ENCODE data around the gene ARHGAP18. TPM values are rescaled to one million over a fixed set of nuclear protein-coding genes. Genes with fewer than 3 reads are reported as not detected.

ARHGAP18 gene
- total RNA-seq, 1 donor from 2014 or later, result 38.6 TPM

GRCh38 chr6:129647044-129647443 lies 62.9 kb downstream of the ARHGAP18 start:
- Histone ChIP-seq H3K4me3 (ENCODE audit: insufficient read depth, low read depth, low read length) (no peak overlapping the region), H3K79me2 (ENCODE audit: insufficient read depth, low read length) (peaks cover 24% of the 10 kb centered on the region), H3K27me3 (ENCODE audit: insufficient read depth, low read length) (no peaks in the 10 kb centered on the region), H3K9ac (ENCODE audit: low read length) (no peak overlapping the region), H3K4me1 (ENCODE audit: insufficient read depth, low read length) (peaks cover 28% of the 10 kb centered on the region), H3K9me3 (ENCODE audit: insufficient read depth, low read depth, low read length) (no peaks in the 10 kb centered on the region), H3K4me2 (ENCODE audit: low read length) (no peak overlapping the region), H2AFZ (ENCODE audit: low read depth, low read length) (no peak overlapping the region), H3K27ac (ENCODE audit: low read depth, low read length) (peak overlapping the region; percentile 73), H3K36me3 (ENCODE audit: insufficient read depth, low read length) (no peaks in the 10 kb centered on the region), H4K20me1 (ENCODE audit: insufficient read depth, low read length) (no peaks in the 10 kb centered on the region)
- Mint-ChIP-seq H3K36me3 (ENCODE audit: low read depth, unreplicated experiment) (peaks cover 7% of the 10 kb centered on the region), H3K4me3 (ENCODE audit: unreplicated experiment) (no peak overlapping the region), H3K27ac (ENCODE audit: unreplicated experiment) (no peak overlapping the region), H3K27me3 (ENCODE audit: low read depth, unreplicated experiment) (no peaks in the 10 kb centered on the region), H3K4me1 (ENCODE audit: low read depth, unreplicated experiment) (peaks cover 48% of the 10 kb centered on the region), H3K9me3 (ENCODE audit: unreplicated experiment) (no peaks in the 10 kb centered on the region)
- no peak for FAIRE-seq
- TF ChIP-seq CTCF (IDR thresholded peaks at IDR 0.05; ENCODE audit: insufficient read depth, low read depth, low read length) (no peak), EZH2 (IDR thresholded peaks at IDR 0.05; ENCODE audit: insufficient read depth, low read length) (no peak)
- no peak for DNase-seq (ENCODE audit: low read depth)

GRCh38 chr6:129646642-129647041 lies 63.3 kb downstream of the ARHGAP18 start:
- H3K4me1 Mint-ChIP-seq (ENCODE audit: low read depth, unreplicated experiment), result peaks cover 47% of the 10 kb centered on the region
- H3K9me3 Mint-ChIP-seq (ENCODE audit: unreplicated experiment), result no peaks in the 10 kb centered on the region
- Histone ChIP-seq H3K4me2 (ENCODE audit: low read length) (no peak overlapping the region), H3K27ac (ENCODE audit: low read depth, low read length) (peak overlapping the region; percentile 73), H4K20me1 (ENCODE audit: insufficient read depth, low read length) (no peaks in the 10 kb centered on the region), H3K9ac (ENCODE audit: low read length) (no peak overlapping the region), H3K4me3 (ENCODE audit: insufficient read depth, low read depth, low read length) (no peak overlapping the region), H3K27me3 (ENCODE audit: insufficient read depth, low read length) (no peaks in the 10 kb centered on the region), H3K36me3 (ENCODE audit: insufficient read depth, low read length) (no peaks in the 10 kb centered on the region), H3K79me2 (ENCODE audit: insufficient read depth, low read length) (peaks cover 20% of the 10 kb centered on the region), H3K4me1 (ENCODE audit: insufficient read depth, low read length) (peaks cover 28% of the 10 kb centered on the region), H2AFZ (ENCODE audit: low read depth, low read length) (no peak overlapping the region), H3K9me3 (ENCODE audit: insufficient read depth, low read depth, low read length) (no peaks in the 10 kb centered on the region)
- DNase-seq (ENCODE audit: low read depth) (no peak), FAIRE-seq (no peak)
- no peak for TF ChIP-seq EZH2 (IDR thresholded peaks at IDR 0.05; ENCODE audit: insufficient read depth, low read length)
- no peak for TF ChIP-seq CTCF (IDR thresholded peaks at IDR 0.05; ENCODE audit: insufficient read depth, low read depth, low read length)
- no peak overlapping the region for H3K4me3 Mint-ChIP-seq (ENCODE audit: unreplicated experiment)
- peaks cover 7% of the 10 kb centered on the region for H3K36me3 Mint-ChIP-seq (ENCODE audit: low read depth, unreplicated experiment)
- H3K27me3 Mint-ChIP-seq (ENCODE audit: low read depth, unreplicated experiment), result no peaks in the 10 kb centered on the region
- no peak overlapping the region for H3K27ac Mint-ChIP-seq (ENCODE audit: unreplicated experiment)

- H3K27ac ChIP-seq (ENCODE audit: low read depth, low read length), result peak overlapping the region; percentile 73
- H3K4me1 Mint-ChIP-seq (ENCODE audit: low read depth, unreplicated experiment), result peaks cover 47% of the 10 kb centered on the region
- no peak overlapping the region for H3K27ac Mint-ChIP-seq (ENCODE audit: unreplicated experiment)
- H3K27me3 ChIP-seq (ENCODE audit: insufficient read depth, low read length), result no peaks in the 10 kb centered on the region
- H3K79me2 ChIP-seq (ENCODE audit: insufficient read depth, low read length), result peaks cover 16% of the 10 kb centered on the region
- H3K27me3 Mint-ChIP-seq (ENCODE audit: low read depth, unreplicated experiment), result no peaks in the 10 kb centered on the region
- H3K4me3 Mint-ChIP-seq (ENCODE audit: unreplicated experiment), result no peak overlapping the region
- no peak for FAIRE-seq
- no peaks in the 10 kb centered on the region for H4K20me1 ChIP-seq (ENCODE audit: insufficient read depth, low read length)
- peak overlapping the region; percentile 74 for H3K4me2 ChIP-seq (ENCODE audit: low read length)
- H3K36me3 ChIP-seq (ENCODE audit: insufficient read depth, low read length), result no peaks in the 10 kb centered on the region
- H3K9ac ChIP-seq (ENCODE audit: low read length), result peak overlapping the region; percentile 37
- H3K9me3 Mint-ChIP-seq (ENCODE audit: unreplicated experiment), result no peaks in the 10 kb centered on the region
- peaks cover 31% of the 10 kb centered on the region for H3K4me1 ChIP-seq (ENCODE audit: insufficient read depth, low read length)
- no peak for DNase-seq (ENCODE audit: low read depth)
- no peak for TF ChIP-seq EZH2 (IDR thresholded peaks at IDR 0.05; ENCODE audit: insufficient read depth, low read length)
- no peak for TF ChIP-seq CTCF (IDR thresholded peaks at IDR 0.05; ENCODE audit: insufficient read depth, low read depth, low read length)
- no peaks in the 10 kb centered on the region for H3K9me3 ChIP-seq (ENCODE audit: insufficient read depth, low read depth, low read length)
- no peak overlapping the region for H3K4me3 ChIP-seq (ENCODE audit: insufficient read depth, low read depth, low read length)
- H3K36me3 Mint-ChIP-seq (ENCODE audit: low read depth, unreplicated experiment), result peaks cover 7% of the 10 kb centered on the region
- peak overlapping the region; percentile 3 for H2AFZ ChIP-seq (ENCODE audit: low read depth, low read length)
Observed at GRCh38 chr6:129645830-129646579, 64.0 kb downstream of the ARHGAP18 start.
